Esophagus (tissue), 2 donors: ENCODE measurements around the gene ISG20L2. TPM values are rescaled to one million over a fixed set of nuclear protein-coding genes. Genes with fewer than 3 reads are reported as not detected.

Experiments
- H3K27ac ChIP-seq, 2 donors: one replicate each; pipeline ENCODE4 v1.5.1; 2013; ENCODE audit warnings: low read depth in 2 of 2, mild to moderate bottlenecking in 2 of 2, inconsistent platforms in 1 of 2, low read length in 1 of 2, moderate library complexity in 1 of 2
- H3K27me3 ChIP-seq, 2 donors: one replicate each; pipeline ENCODE4 v1.6.1; 2013; ENCODE audit warnings: low read length in 2 of 2, control low read depth in 1 of 2, mild to moderate bottlenecking in 1 of 2; ENCODE audit not compliant: insufficient read depth in 2 of 2, control insufficient read depth in 1 of 2
- H3K36me3 ChIP-seq, 2 donors: one replicate each; pipeline ENCODE4 v1.6.1; 2013; ENCODE audit warnings: low read length in 1 of 2; ENCODE audit not compliant: control insufficient read depth in 2 of 2, insufficient read depth in 2 of 2
- H3K4me1 ChIP-seq, 2 donors: one replicate each; pipeline ENCODE4 v1.6.1; 2013; ENCODE audit warnings: low read length in 1 of 2; ENCODE audit not compliant: control insufficient read depth in 2 of 2, insufficient read depth in 2 of 2
- H3K4me3 ChIP-seq, 2 donors: one replicate each; pipeline ENCODE4 v1.5.1; 2013; ENCODE audit warnings: low read length in 2 of 2, mild to moderate bottlenecking in 2 of 2, low read depth in 1 of 2, moderate library complexity in 1 of 2
- H3K9me3 ChIP-seq, 2 donors: one replicate each; pipeline ENCODE4 v1.6.1; 2013; ENCODE audit warnings: mild to moderate bottlenecking in 2 of 2, low read depth in 1 of 2, low read length in 1 of 2, moderate library complexity in 1 of 2; ENCODE audit not compliant: control insufficient read depth in 2 of 2, insufficient read depth in 1 of 2
- WGBS, 2 donors: extraction: QIAGEN DNeasy Blood & Tissue Kit; methylation state at CpG; one replicate each; pipeline ENCODE4 v1.1.7; 2013; 5-methylcytosine and 5-hydroxymethylcytosine counted together
- polyA plus RNA-seq, 2 donors: library from polyadenylated mRNA; stranded (reverse); fragments of 200-250 nt; gene quantifications; one replicate each; pipeline ENCODE4 v1.2.3, GENCODE V29; 2013
- donor health status: healthy with polysubstance abuse.
- donor health status: Bipolar disorder and iron deficiency.

ISG20L2 gene
- polyA plus RNA-seq, 2 donors: 8.5 to 16.5 TPM

- Histone ChIP-seq H3K27ac (peak overlapping the region in 1 of 2 donors; percentile 7), H3K36me3 (peaks cover 15 to 16% of the 10 kb centered on the region in 2 donors), H3K9me3 (no peaks in the 10 kb centered on the region), H3K27me3 (no peaks in the 10 kb centered on the region), H3K4me1 (peaks cover 3 to 11% of the 10 kb centered on the region in 2 donors), H3K4me3 (peak overlapping the region; percentile 92 to 99)
- WGBS, 2 donors: 43 to 48% methylated on average over 7 of the region's 7 CpGs
Measured at GRCh38 chr1:156727492-156727891, 1.1 kb downstream of the ISG20L2 start.

- peaks cover 15 to 16% of the 10 kb centered on the region in 2 donors for H3K36me3 ChIP-seq
- peaks cover 3 to 11% of the 10 kb centered on the region in 2 donors for H3K4me1 ChIP-seq
- peak overlapping the region in 1 of 2 donors; percentile 28 for H3K27ac ChIP-seq
- WGBS, 2 donors: 34 to 35% methylated on average over 15 of the region's 15 CpGs
- no peaks in the 10 kb centered on the region for H3K9me3 ChIP-seq
- H3K4me3 ChIP-seq: peak overlapping the region in 1 of 2 donors; percentile 99
- H3K27me3 ChIP-seq: no peaks in the 10 kb centered on the region
Measured at GRCh38 chr1:156726549-156727226, 1.9 kb downstream of the ISG20L2 start.

- peak overlapping the region in 1 of 2 donors; percentile 69 for H3K27ac ChIP-seq
- no peaks in the 10 kb centered on the region for H3K27me3 ChIP-seq
- 11 to 12% methylated on average over 18 of the region's 18 CpGs for WGBS, 2 donors
- peaks cover 3 to 11% of the 10 kb centered on the region in 2 donors for H3K4me1 ChIP-seq
- H3K36me3 ChIP-seq: peaks cover 21 to 24% of the 10 kb centered on the region in 2 donors
- H3K9me3 ChIP-seq: no peaks in the 10 kb centered on the region
- peak overlapping the region; percentile 32 to 99 for H3K4me3 ChIP-seq
Measured at GRCh38 chr1:156725683-156726280, 2.8 kb downstream of the ISG20L2 start.

GRCh38 chr1:156721535-156721934, 7.0 kb downstream of the ISG20L2 start:
- H3K9me3 ChIP-seq: no peaks in the 10 kb centered on the region
- H3K4me3 ChIP-seq: no peak overlapping the region
- H3K36me3 ChIP-seq: peaks cover 19 to 26% of the 10 kb centered on the region in 2 donors
- H3K4me1 ChIP-seq: peaks cover 0 to 8% of the 10 kb centered on the region in 2 donors
- WGBS, 2 donors: 80 to 86% methylated on average over 4 of the region's 4 CpGs
- H3K27me3 ChIP-seq: no peaks in the 10 kb centered on the region
- H3K27ac ChIP-seq: no peak overlapping the region

- no peaks in the 10 kb centered on the region for H3K9me3 ChIP-seq
- 76 to 87% methylated on average over 2 of the region's 2 CpGs for WGBS, 2 donors
- H3K4me3 ChIP-seq: no peak overlapping the region
- H3K27me3 ChIP-seq: no peaks in the 10 kb centered on the region
- H3K4me1 ChIP-seq: peaks cover 0 to 8% of the 10 kb centered on the region in 2 donors
- no peak overlapping the region for H3K27ac ChIP-seq
- peaks cover 19 to 26% of the 10 kb centered on the region in 2 donors for H3K36me3 ChIP-seq
Measured at GRCh38 chr1:156721131-156721530, 7.4 kb downstream of the ISG20L2 start.

- Histone ChIP-seq H3K9me3 (no peaks in the 10 kb centered on the region), H3K4me1 (peaks cover 0 to 1% of the 10 kb centered on the region in 2 donors), H3K4me3 (no peak overlapping the region), H3K27me3 (no peaks in the 10 kb centered on the region), H3K27ac (no peak overlapping the region), H3K36me3 (peaks cover 8 to 9% of the 10 kb centered on the region in 2 donors)
- 64 to 77% methylated on average over 4 of the region's 4 CpGs for WGBS, 2 donors
Measured at GRCh38 chr1:156717351-156717750, 11.2 kb downstream of the ISG20L2 start.

- no peak overlapping the region for H3K27ac ChIP-seq
- peaks cover 3 to 12% of the 10 kb centered on the region in 2 donors for H3K4me1 ChIP-seq
- no peak overlapping the region for H3K4me3 ChIP-seq
- H3K36me3 ChIP-seq: no peaks in the 10 kb centered on the region
- 78 to 82% methylated on average over 3 of the region's 3 CpGs for WGBS, 2 donors
- no peaks in the 10 kb centered on the region for H3K9me3 ChIP-seq
- H3K27me3 ChIP-seq: no peaks in the 10 kb centered on the region
Measured at GRCh38 chr1:156714830-156715229, 13.7 kb downstream of the ISG20L2 start.

- peak overlapping the region; percentile 77 to 83 for H3K27ac ChIP-seq
- no peaks in the 10 kb centered on the region for H3K27me3 ChIP-seq
- H3K4me3 ChIP-seq: no peak overlapping the region
- H3K36me3 ChIP-seq: no peaks in the 10 kb centered on the region
- 34% methylated on average over 3 of the region's 3 CpGs for WGBS, 2 donors
- no peaks in the 10 kb centered on the region for H3K9me3 ChIP-seq
- peaks cover 6 to 25% of the 10 kb centered on the region in 2 donors for H3K4me1 ChIP-seq
Measured at GRCh38 chr1:156712626-156713025, 15.9 kb downstream of the ISG20L2 start.

- Histone ChIP-seq H3K4me1 (peaks cover 6 to 32% of the 10 kb centered on the region in 2 donors), H3K4me3 (no peak overlapping the region), H3K27ac (peak overlapping the region in 1 of 2 donors; percentile 86), H3K36me3 (no peaks in the 10 kb centered on the region), H3K9me3 (no peaks in the 10 kb centered on the region), H3K27me3 (no peaks in the 10 kb centered on the region)
- 60 to 69% methylated on average over 9 of the region's 9 CpGs for WGBS, 2 donors
Measured at GRCh38 chr1:156711011-156711817, 17.4 kb downstream of the ISG20L2 start.
